RWPE2 (cell line): Measurements from ENCODE around the gene ITM2C.

Source experiments
- ATAC-seq: fragments of 200-7000 bp; cut with Tn5 transposase; 3 replicates; pipeline ENCODE4 v1.9.1; 2021; ENCODE audit warnings: low read depth
- DNase-seq: peaks from one replicate; pipeline ENCODE4 v3.0.0-alpha.2; 2020; ENCODE audit warnings: low spot score
- H3K27ac ChIP-seq: fragments of 450-650 bp; 2 replicates; pipeline ENCODE4 v1.5.1; 2017; ENCODE audit warnings: mild to moderate bottlenecking; ENCODE audit not compliant: poor library complexity, severe bottlenecking
- H3K27me3 ChIP-seq: fragments of 250-450 bp; sonication (Bioruptor Pico); 2 replicates; pipeline ENCODE4 v1.5.1; 2021; ENCODE audit warnings: mild to moderate bottlenecking, moderate library complexity; ENCODE audit not compliant: insufficient read depth, poor library complexity, severe bottlenecking
- H3K36me3 ChIP-seq: fragments of 250-450 bp; sonication (Bioruptor Pico); 2 replicates; pipeline ENCODE4 v1.5.1; 2020; ENCODE audit warnings: low read depth, mild to moderate bottlenecking, moderate library complexity
- H3K4me1 ChIP-seq: fragments of 250-450 bp; sonication (Bioruptor Pico); 2 replicates; pipeline ENCODE4 v1.5.1; 2021; ENCODE audit warnings: mild to moderate bottlenecking, moderate library complexity; ENCODE audit not compliant: insufficient read depth, poor library complexity, severe bottlenecking
- H3K4me3 ChIP-seq: fragments of 250-450 bp; sonication (Bioruptor Pico); 2 replicates; pipeline ENCODE4 v1.5.1; 2021; ENCODE audit warnings: mild to moderate bottlenecking, moderate library complexity; ENCODE audit not compliant: severe bottlenecking
- H3K9me3 ChIP-seq: fragments of 250-450 bp; sonication (Bioruptor Pico); 2 replicates; pipeline ENCODE4 v1.5.1; 2021; ENCODE audit warnings: mild to moderate bottlenecking, moderate library complexity; ENCODE audit not compliant: severe bottlenecking
- CTCF ChIP-seq: fragments of 450-650 bp; IDR thresholded peaks from one replicate; pipeline ENCODE4 v1.5.1; 2017; ENCODE audit warnings: mild to moderate bottlenecking, moderate library complexity; ENCODE audit not compliant: poor library complexity, severe bottlenecking

The ITM2C gene

GRCh38 chr2:230862292-230862691 is 2.5 kb upstream of the ITM2C start:
- no peak overlapping the region for H3K4me3 ChIP-seq
- H3K9me3 ChIP-seq, result no peaks in the 10 kb centered on the region
- H3K36me3 ChIP-seq, result no peaks in the 10 kb centered on the region
- no peak for ATAC-seq
- no peak for DNase-seq
- no peak overlapping the region for H3K27ac ChIP-seq
- no peaks in the 10 kb centered on the region for H3K4me1 ChIP-seq
- no peak for TF ChIP-seq CTCF
- H3K27me3 ChIP-seq, result peaks cover 12% of the 10 kb centered on the region

- H3K36me3 ChIP-seq, result no peaks in the 10 kb centered on the region
Observed at GRCh38 chr2:230863031-230863430, 1.7 kb upstream of the ITM2C start.

GRCh38 chr2:230863442-230864121 is 1.2 kb upstream of the ITM2C start:
- ATAC-seq (no peak), DNase-seq (no peak)
- H3K4me3 ChIP-seq, result no peak overlapping the region
- no peaks in the 10 kb centered on the region for H3K36me3 ChIP-seq
- no peaks in the 10 kb centered on the region for H3K4me1 ChIP-seq
- H3K27ac ChIP-seq, result no peak overlapping the region
- H3K9me3 ChIP-seq, result no peaks in the 10 kb centered on the region
- TF ChIP-seq CTCF, result no peak
- H3K27me3 ChIP-seq, result peaks cover 4% of the 10 kb centered on the region

More at GRCh38 chr2:230863031-230863430, 1.7 kb upstream of the ITM2C start:
- Histone ChIP-seq H3K4me3 (no peak overlapping the region), H3K27me3 (peaks cover 7% of the 10 kb centered on the region), H3K4me1 (no peaks in the 10 kb centered on the region), H3K9me3 (no peaks in the 10 kb centered on the region), H3K27ac (no peak overlapping the region)
- DNase-seq (no peak), ATAC-seq (no peak)
- no peak for TF ChIP-seq CTCF

GRCh38 chr2:230864122-230864604 is 579 bp upstream of the ITM2C start:
- no peak for TF ChIP-seq CTCF
- Histone ChIP-seq H3K27me3 (no peaks in the 10 kb centered on the region), H3K4me1 (no peaks in the 10 kb centered on the region), H3K27ac (no peak overlapping the region), H3K9me3 (no peaks in the 10 kb centered on the region), H3K36me3 (no peaks in the 10 kb centered on the region), H3K4me3 (peak overlapping the region; percentile 81)
- ATAC-seq (no peak), DNase-seq (no peak)

- no peak for DNase-seq
- ATAC-seq, result no peak
- H3K36me3 ChIP-seq, result no peaks in the 10 kb centered on the region
- H3K4me1 ChIP-seq, result no peaks in the 10 kb centered on the region
- TF ChIP-seq CTCF, result no peak
- H3K4me3 ChIP-seq, result peak overlapping the region; percentile 81
- H3K27me3 ChIP-seq, result no peaks in the 10 kb centered on the region
- H3K9me3 ChIP-seq, result no peaks in the 10 kb centered on the region
- H3K27ac ChIP-seq, result no peak overlapping the region
Observed at GRCh38 chr2:230865307-230865765, 594 bp downstream of the ITM2C start.
